Endodermal cell (in vitro differentiated cells): ENCODE measurements around the gene OAS2. TPM values are rescaled to one million over a fixed set of nuclear protein-coding genes. Genes with fewer than 3 reads are reported as not detected.

Source experiments
- DNase-seq: peaks from one replicate; pipeline ENCODE4 v3.0.0-alpha.2; 2017
- H3K27ac ChIP-seq: 2 replicates; pipeline ENCODE4 v1.5.1; 2013; ENCODE audit warnings: mild to moderate bottlenecking, low read depth, low read length, moderate library complexity
- H3K27me3 ChIP-seq: 2 replicates; pipeline ENCODE4 v1.6.1; 2013; ENCODE audit warnings: mild to moderate bottlenecking, low read length, moderate library complexity; ENCODE audit not compliant: insufficient read depth, control insufficient read depth, poor library complexity, severe bottlenecking
- H3K36me3 ChIP-seq: 2 replicates; pipeline ENCODE4 v1.7.0; 2013; ENCODE audit warnings: mild to moderate bottlenecking, low read length, moderate library complexity; ENCODE audit not compliant: control insufficient read depth, insufficient read depth
- H3K4me1 ChIP-seq: one replicate; pipeline ENCODE4 v1.7.0; 2013; ENCODE audit warnings: low read length; ENCODE audit not compliant: control insufficient read depth, insufficient read depth
- H3K4me3 ChIP-seq: 2 replicates; pipeline ENCODE4 v1.5.1; 2013; ENCODE audit warnings: mild to moderate bottlenecking, low read length, moderate library complexity
- H3K9ac ChIP-seq: 2 replicates; pipeline ENCODE4 v1.6.1; 2013; ENCODE audit warnings: mild to moderate bottlenecking, low read length, moderate library complexity; ENCODE audit not compliant: poor library complexity, severe bottlenecking; ENCODE audit errors: extremely low read depth
- H3K9me3 ChIP-seq: 2 replicates; pipeline ENCODE4 v1.6.1; 2013; ENCODE audit warnings: mild to moderate bottlenecking, low read length, moderate library complexity; ENCODE audit not compliant: control insufficient read depth
- H3K27ac Mint-ChIP-seq: 2 replicates; pipeline ENCODE4 v1.8.0; 2020; ENCODE audit warnings: mixed read lengths
- H3K27me3 Mint-ChIP-seq: 2 replicates; pipeline ENCODE4 v1.8.0; 2021; ENCODE audit warnings: mild to moderate bottlenecking, mixed read lengths; ENCODE audit not compliant: insufficient read depth
- H3K36me3 Mint-ChIP-seq: 2 replicates; pipeline ENCODE4 v1.8.0; 2020; ENCODE audit warnings: low read depth, mixed read lengths
- H3K4me1 Mint-ChIP-seq: 2 replicates; pipeline ENCODE4 v1.8.0; 2020; ENCODE audit warnings: mixed read lengths
- H3K4me3 Mint-ChIP-seq: 2 replicates; pipeline ENCODE4 v1.8.0; 2020; ENCODE audit warnings: mild to moderate bottlenecking, moderate library complexity, mixed read lengths
- H3K9me3 Mint-ChIP-seq: 2 replicates; pipeline ENCODE4 v1.8.0; 2020; ENCODE audit warnings: mild to moderate bottlenecking, mixed read lengths
- WGBS, 2 experiments: methylation state at CpG; one replicate each; pipeline versions ENCODE4 v1.1.5 to v1.1.7; 2013; ENCODE audit warnings: missing lambda C conversion rate in 2 of 2, mixed read lengths in 1 of 2; ENCODE audit not compliant: insufficient coverage in 1 of 2, insufficient read length in 1 of 2; 5-methylcytosine and 5-hydroxymethylcytosine counted together
- total RNA-seq, 2 donors: library from RNA; stranded (reverse); fragmentation: NEBNext Ultra II Directional in 1 of 2; extraction: Animal tissue kit (Norgen Biotek cat#: 25700) in 1 of 2; gene quantifications; 2 replicates in 1 of 2; 3 replicates in 1 of 2; pipeline ENCODE4 v1.2.1, GENCODE V29; 2021
- TF ChIP-seq, protein P1 (sequence below): fragments of 200-600 bp; sonication (generic); conservative IDR thresholded peaks from 2 replicates; pipeline ENCODE4 v1.5.0; 2021; ENCODE audit warnings: antibody characterized with exemption, mild to moderate bottlenecking

The OAS2 gene
- total RNA-seq, 2 donors from 2014 or later = not detected

DNA sequence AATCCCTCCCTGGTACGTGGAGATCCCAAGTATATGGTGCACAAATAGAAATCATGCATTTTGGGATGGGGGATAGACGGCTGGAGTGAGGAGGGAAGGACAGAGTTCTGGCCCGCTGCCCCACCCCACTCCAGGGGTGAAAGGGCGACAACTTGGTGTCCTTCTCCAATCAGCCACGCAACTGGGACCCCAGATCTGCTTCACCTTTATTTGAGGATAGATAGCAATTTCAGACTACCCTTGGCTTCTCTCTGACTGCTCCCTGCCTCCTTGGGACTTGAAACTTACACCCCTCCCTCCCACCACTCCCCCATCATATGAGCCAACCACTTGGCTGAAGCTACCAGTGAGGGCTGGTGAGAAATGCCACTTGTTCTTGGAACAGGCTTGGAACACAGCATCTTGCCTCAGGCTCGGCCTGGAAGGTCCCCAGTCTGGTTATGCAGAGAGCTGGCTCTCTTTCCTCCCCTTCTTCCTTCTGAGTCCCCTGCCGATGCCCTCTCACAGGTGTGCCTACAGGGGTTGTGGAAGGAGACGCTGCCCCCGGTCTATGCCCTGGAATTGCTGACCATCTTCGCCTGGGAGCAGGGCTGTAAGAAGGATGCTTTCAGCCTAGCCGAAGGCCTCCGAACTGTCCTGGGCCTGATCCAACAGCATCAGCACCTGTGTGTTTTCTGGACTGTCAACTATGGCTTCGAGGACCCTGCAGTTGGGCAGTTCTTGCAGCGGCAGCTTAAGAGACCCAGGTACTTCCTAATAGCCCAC lies 31.9 kb upstream of the OAS2 start:
- no peak overlapping the region for H3K4me3 ChIP-seq
- DNase-seq = peak; percentile 45
- Mint-ChIP-seq H3K27me3 (no peaks in the 10 kb centered on the region), H3K4me3 (no peak overlapping the region), H3K27ac (no peak overlapping the region), H3K9me3 (no peaks in the 10 kb centered on the region), H3K4me1 (no peaks in the 10 kb centered on the region), H3K36me3 (no peaks in the 10 kb centered on the region)
- no peak overlapping the region for H3K27ac ChIP-seq
- no peaks in the 10 kb centered on the region for H3K36me3 ChIP-seq
- H3K9ac ChIP-seq = no peak overlapping the region
- no peaks in the 10 kb centered on the region for H3K9me3 ChIP-seq
- WGBS, 2 experiments = 90 to 92% methylated on average over 12 to 14 of the region's 14 CpGs
- TF ChIP-seq, protein P1, sequence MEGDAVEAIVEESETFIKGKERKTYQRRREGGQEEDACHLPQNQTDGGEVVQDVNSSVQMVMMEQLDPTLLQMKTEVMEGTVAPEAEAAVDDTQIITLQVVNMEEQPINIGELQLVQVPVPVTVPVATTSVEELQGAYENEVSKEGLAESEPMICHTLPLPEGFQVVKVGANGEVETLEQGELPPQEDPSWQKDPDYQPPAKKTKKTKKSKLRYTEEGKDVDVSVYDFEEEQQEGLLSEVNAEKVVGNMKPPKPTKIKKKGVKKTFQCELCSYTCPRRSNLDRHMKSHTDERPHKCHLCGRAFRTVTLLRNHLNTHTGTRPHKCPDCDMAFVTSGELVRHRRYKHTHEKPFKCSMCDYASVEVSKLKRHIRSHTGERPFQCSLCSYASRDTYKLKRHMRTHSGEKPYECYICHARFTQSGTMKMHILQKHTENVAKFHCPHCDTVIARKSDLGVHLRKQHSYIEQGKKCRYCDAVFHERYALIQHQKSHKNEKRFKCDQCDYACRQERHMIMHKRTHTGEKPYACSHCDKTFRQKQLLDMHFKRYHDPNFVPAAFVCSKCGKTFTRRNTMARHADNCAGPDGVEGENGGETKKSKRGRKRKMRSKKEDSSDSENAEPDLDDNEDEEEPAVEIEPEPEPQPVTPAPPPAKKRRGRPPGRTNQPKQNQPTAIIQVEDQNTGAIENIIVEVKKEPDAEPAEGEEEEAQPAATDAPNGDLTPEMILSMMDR = no peak
- H3K27me3 ChIP-seq = no peaks in the 10 kb centered on the region
- H3K4me1 ChIP-seq = no peaks in the 10 kb centered on the region

DNA sequence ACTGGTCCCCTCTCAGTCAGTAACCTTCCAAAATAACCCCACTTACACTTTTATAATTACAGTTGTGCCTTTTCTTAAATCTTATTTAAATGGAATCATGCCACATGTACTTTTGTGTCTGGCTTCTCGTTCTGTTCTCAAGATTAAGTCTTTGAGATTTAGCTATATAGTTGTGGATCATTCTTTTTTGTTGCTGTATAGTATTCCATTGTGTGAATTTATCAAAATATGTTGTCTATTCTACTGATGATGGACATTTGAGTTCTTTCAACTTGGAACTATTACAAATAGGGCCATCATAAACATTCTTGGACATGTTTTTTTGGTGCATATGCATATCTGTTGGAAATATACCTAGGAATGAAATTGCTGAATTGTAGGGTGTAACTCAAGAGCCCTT lies 31.0 kb upstream of the OAS2 start:
- TF ChIP-seq, protein P1 = no peak
- H3K4me3 ChIP-seq = no peak overlapping the region
- WGBS, 2 experiments = 0% methylated on average over 1 of the region's 1 CpG
- Mint-ChIP-seq H3K4me1 (no peaks in the 10 kb centered on the region), H3K9me3 (no peaks in the 10 kb centered on the region), H3K27ac (no peak overlapping the region), H3K27me3 (no peaks in the 10 kb centered on the region), H3K4me3 (no peak overlapping the region), H3K36me3 (no peaks in the 10 kb centered on the region)
- H3K36me3 ChIP-seq = no peaks in the 10 kb centered on the region
- no peaks in the 10 kb centered on the region for H3K9me3 ChIP-seq
- DNase-seq = no peak
- no peaks in the 10 kb centered on the region for H3K27me3 ChIP-seq
- no peak overlapping the region for H3K9ac ChIP-seq
- H3K4me1 ChIP-seq = no peaks in the 10 kb centered on the region
- H3K27ac ChIP-seq = no peak overlapping the region

DNA sequence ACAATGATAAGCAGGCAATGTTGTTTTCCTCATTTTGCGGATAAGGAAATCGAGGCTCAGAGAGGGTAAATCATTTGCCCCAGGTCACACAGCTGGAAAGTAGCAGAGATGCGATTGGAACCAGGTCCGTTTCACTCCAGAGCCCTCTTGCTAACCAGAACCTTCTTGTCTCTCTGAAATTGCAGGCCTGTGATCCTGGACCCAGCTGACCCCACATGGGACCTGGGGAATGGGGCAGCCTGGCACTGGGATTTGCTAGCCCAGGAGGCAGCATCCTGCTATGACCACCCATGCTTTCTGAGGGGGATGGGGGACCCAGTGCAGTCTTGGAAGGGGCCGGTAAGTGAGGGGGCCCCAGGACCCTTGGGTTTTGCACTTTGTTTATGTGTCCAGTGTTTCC lies 30.6 kb upstream of the OAS2 start:
- no peak overlapping the region for H3K27ac ChIP-seq
- H3K9me3 Mint-ChIP-seq = no peaks in the 10 kb centered on the region
- H3K4me1 ChIP-seq = no peaks in the 10 kb centered on the region
- TF ChIP-seq, protein P1 = no peak
- H3K36me3 Mint-ChIP-seq = no peaks in the 10 kb centered on the region
- H3K27me3 Mint-ChIP-seq = no peaks in the 10 kb centered on the region
- H3K27me3 ChIP-seq = no peaks in the 10 kb centered on the region
- WGBS, 2 experiments = 88 to 89% methylated on average over 5 of the region's 5 CpGs
- no peak overlapping the region for H3K9ac ChIP-seq
- no peaks in the 10 kb centered on the region for H3K36me3 ChIP-seq
- no peak overlapping the region for H3K4me3 Mint-ChIP-seq
- H3K4me3 ChIP-seq = no peak overlapping the region
- no peaks in the 10 kb centered on the region for H3K4me1 Mint-ChIP-seq
- H3K9me3 ChIP-seq = no peaks in the 10 kb centered on the region
- DNase-seq = peak; percentile 34
- H3K27ac Mint-ChIP-seq = no peak overlapping the region
